Hematopoietic multipotent progenitor cell treated with erythropoietin and hydrocortisone succinate and interleukin-3 and kit ligand, for 8 days (in vitro differentiated cells): Measurements from ENCODE around the gene AGRN.
"Not testable (repeated sequence)": the region's sequence is repeated elsewhere in the genome, so short reads cannot be mapped to it uniquely, and the experiment has no call there.

Experiments used
- DNase-seq: peaks from one replicate; pipeline ENCODE4 v3.0.0-alpha.2; 2015

Gene AGRN

GRCh38 chr1:1083416-1084371 lies 63.8 kb downstream of the AGRN start:
- DNase-seq, result no peak

GRCh38 chr1:1084372-1085170 lies 64.7 kb downstream of the AGRN start:
- no peak for DNase-seq

GRCh38 chr1:1085171-1085841 lies 65.4 kb downstream of the AGRN start:
- no peak for DNase-seq

GRCh38 chr1:1085911-1086841 lies 66.3 kb downstream of the AGRN start:
- DNase-seq, result no peak

- DNase-seq, result no peak
Observed at GRCh38 chr1:1086911-1087341, 67.0 kb downstream of the AGRN start.

DNA sequence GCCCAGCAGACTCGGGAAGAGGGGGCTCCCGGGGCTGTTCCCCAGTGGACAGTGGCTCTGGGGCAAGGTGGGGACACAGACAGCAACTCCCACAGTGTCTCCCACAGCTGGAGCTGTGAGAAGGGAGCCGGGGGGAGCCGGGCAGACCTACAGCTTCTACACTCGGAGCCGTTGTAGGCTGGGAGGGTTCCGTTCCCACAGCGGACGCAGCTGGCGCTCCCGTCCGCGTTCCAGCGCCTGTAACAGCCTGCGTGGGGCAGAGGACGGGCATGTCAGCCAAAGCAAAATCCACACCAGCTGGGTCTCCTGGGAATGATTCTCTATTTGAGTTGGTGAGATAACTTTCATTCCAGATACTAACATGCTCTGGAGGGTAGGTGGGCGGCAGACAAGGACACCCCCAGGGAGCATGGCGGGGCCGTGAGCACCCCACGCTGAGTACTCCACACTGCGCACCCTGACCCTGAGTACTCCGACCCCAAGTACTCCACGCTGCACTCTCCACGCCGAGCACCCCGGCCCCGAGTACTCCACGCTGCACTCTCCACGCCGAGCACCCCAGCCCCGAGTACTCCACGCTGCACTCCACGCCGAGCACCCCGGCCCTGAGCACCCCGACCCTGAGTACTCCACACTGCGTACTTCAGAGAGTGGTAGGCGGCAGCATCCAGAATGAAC lies 67.6 kb downstream of the AGRN start:
- DNase-seq, result no peak

GRCh38 chr1:1088029-1088800 lies 68.3 kb downstream of the AGRN start:
- DNase-seq, result no peak

DNA sequence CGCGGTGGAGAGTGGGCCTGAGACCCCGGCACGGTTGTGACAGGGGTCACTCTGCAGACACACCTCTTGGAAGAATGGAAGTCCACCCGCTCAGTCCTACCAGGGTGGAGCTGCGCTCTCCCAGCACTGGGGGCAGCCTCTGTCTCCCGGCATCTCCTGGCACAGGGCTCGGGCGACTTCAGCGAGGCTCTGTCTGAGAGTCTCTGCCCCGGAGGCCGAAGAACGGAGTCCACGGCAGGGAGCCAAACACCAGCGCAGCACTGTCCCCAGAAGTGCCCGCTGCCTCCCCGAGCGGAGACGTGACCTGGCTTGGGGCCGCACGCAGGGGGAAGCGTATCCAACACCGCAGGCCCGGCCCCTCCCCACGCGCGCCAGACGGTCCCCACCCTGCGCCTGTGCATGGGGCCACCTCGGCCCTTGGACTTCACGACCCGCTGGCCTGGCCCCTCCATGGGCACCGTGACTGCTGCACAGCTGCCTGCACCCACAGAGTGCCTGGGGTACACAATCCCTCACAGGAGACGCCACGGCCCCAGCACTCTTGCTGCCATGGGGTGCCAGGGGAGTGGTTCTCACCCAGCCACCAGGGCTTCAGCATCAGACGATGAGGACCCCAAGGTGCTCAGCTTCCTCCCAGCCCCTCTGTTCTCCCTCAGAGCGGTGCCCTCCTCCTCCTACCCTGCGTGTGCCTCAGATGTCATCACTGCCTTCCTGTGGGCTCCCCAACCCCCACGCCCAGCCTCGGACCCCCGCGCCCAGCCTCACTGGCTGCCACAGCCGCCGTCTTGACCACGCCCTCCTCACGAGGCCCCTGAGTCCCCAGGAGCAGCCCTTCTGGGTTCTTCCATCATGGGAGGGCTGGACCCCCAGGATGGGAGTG lies 69.1 kb downstream of the AGRN start:
- no peak for DNase-seq

- DNase-seq, result no peak
Observed at GRCh38 chr1:1089731-1090423, 70.0 kb downstream of the AGRN start.

- no peak for DNase-seq
Observed at GRCh38 chr1:1090424-1091343, 70.8 kb downstream of the AGRN start.

DNA sequence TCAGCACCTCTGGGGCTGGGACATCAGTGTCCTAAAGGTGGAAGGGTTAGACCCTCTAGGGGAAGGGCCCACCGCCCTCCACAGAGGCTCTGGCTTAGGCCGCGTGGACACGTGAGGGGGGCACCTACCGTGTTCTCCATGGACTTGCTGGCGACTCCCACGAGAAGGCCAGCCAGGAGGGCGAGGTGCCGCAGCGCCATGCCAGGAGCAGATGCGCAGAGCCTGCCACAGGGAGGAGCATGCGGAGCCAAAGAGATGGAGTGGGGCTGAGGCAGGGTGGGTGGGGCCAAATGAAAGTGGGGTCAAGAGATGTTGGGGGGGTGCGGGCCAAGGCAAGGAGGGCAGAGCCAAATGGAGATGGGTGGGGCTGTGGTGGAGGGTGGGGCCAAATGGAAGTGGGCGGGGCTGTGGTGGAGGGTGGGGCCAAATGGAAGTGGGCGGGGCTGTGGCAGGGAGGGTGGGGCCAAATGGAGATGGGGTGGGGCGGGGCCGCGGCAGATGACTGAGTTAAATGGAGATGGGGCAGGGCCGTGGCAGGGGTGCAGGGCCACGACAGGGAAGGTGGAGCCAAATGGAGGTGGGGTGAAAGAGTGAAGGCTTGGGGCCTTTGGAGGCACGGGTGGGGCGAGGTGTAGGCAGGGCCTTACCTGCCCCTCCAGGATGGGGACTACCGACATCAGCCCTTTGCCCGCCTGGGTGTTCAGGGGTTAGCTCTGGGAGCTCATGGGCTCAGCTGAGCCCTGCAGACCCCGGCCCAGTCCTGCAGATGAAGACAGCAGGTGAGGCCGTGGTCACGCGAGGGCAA lies 71.6 kb downstream of the AGRN start:
- DNase-seq, result no peak

- no peak for DNase-seq
Observed at GRCh38 chr1:1092149-1092855, 72.4 kb downstream of the AGRN start.

DNA sequence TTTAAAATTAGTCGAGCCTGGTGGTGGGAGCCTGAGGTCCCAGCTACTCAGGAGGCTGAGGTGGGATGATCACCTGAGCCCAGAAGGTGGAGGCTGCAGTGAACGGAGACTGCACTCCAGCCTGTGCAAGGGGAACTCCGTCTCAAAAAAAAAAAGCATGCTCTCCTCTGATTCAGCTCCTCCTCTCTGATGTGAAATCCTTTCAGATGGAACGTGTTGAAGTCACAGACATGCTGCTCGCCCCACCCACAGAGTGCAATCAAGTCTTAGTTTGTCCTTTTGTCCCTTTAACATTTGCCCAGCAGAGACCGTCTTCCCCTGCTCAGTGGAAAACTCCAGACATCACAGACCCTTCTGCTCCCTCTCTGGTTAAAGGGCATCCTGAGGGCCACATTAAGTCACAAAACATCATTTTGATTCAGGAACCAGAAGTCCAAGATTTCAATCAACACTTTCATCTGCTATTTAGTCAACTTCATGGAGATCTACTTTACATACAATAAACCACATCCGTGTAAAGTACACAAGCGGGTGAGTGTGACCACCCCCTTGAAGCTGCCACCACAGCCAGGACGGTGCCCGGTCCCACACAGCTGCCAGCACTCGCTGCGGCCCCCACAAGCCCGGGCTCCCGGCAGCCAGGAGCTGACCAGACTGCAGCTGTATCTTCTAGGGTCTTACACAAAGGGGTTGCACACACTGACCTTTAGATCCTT lies 73.1 kb downstream of the AGRN start:
- no peak for DNase-seq

- DNase-seq, result no peak
Observed at GRCh38 chr1:1093610-1093943, 73.7 kb downstream of the AGRN start.

DNA sequence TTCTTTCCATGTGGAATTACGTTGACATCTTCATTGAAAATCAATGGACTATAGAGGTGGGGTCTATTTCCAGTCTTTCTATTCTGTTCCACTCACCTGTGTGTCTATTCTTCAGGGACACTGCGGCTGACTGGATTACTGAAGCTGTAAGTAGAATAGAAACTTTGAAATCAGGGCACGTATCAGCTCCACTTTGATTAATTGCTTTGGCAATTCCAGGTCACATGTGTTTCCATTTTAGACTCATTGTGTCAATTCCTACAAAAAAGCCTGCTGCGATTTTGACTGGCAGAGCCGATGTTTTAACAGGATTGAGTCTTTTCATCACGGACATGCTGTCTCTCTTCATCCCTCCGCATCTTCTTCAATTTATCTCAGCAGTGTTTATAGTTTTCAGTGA lies 75.1 kb downstream of the AGRN start:
- DNase-seq, result no peak

DNA sequence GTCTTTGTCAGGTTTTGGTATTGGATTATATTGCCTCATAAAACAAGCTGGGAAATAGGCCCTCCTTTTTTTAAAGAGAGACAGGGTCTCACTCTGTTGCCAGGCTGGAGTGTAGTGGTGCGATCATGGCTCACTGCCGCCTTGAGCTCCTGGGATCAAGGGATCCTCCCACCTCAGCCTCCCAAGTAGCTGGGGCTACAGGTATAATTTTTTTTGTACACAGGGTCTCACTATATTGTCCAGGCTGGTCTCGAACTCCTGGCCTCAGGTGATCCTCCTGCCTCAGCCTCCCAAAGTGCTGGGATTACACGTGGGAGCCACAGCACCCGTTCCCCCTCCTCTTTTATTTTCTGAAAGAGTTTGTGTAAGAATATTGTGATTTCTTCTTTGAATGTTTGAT lies 76.2 kb downstream of the AGRN start:
- DNase-seq, result not testable (repeated sequence)
